CD4-positive, alpha-beta T cell (primary cell): Measurements from ENCODE around the gene BCAR3. TPM values are rescaled to one million over a fixed set of nuclear protein-coding genes. Genes with fewer than 3 reads are reported as not detected.

Source experiments
- ATAC-seq: fragments of 200-7000 bp; cut with Tn5 transposase; one replicate; pipeline ENCODE4 v1.10.0; 2022; ENCODE audit warnings: mild to moderate bottlenecking; ENCODE audit not compliant: poor library complexity
- CTCF ChIA-PET: fragments of 350-600 bp; sonication (Branson Sonifier 250); formaldehyde crosslinking; loops from one replicate; lab custom pipeline; 2021; ENCODE audit warnings: antibody characterized with exemption, inconsistent platforms; lab: Charles Lee
- POLR2A ChIA-PET: fragments of 350-600 bp; sonication (Branson Sonifier 250); formaldehyde crosslinking; loops from one replicate; lab custom pipeline; 2021; ENCODE audit warnings: antibody characterized with exemption, inconsistent platforms; lab: Charles Lee
- DNase-seq, 14 experiments: peaks; one replicate each; pipeline ENCODE4 v3.0.0-alpha.2; 2013 to 2020; ENCODE audit warnings: mixed read lengths in 2 of 14
- H3K27ac ChIP-seq, 2 donors: one replicate each; pipeline versions ENCODE4 v1.5.1 to v1.7.0; 2013; ENCODE audit warnings: low read length in 2 of 2, low read depth in 1 of 2, mild to moderate bottlenecking in 1 of 2
- H3K27me3 ChIP-seq, 2 experiments: 1 replicate in 1 of 2; 2 replicates in 1 of 2; pipeline versions ENCODE4 v1.6.1 to v1.7.0; 2013; ENCODE audit warnings: low read length in 2 of 2, control low read depth in 1 of 2, mild to moderate bottlenecking in 1 of 2, moderate library complexity in 1 of 2; ENCODE audit not compliant: insufficient read depth in 2 of 2, control insufficient read depth in 1 of 2
- H3K36me3 ChIP-seq: one replicate; pipeline ENCODE4 v1.6.1; 2013; ENCODE audit warnings: low read length, control low read depth; ENCODE audit not compliant: insufficient read depth
- H3K4me1 ChIP-seq: one replicate; pipeline ENCODE4 v1.6.1; 2013; ENCODE audit warnings: low read length, control low read depth; ENCODE audit not compliant: insufficient read depth
- H3K4me3 ChIP-seq: one replicate; pipeline ENCODE4 v1.5.1; 2013; ENCODE audit warnings: mild to moderate bottlenecking, low read length, moderate library complexity
- H3K9me3 ChIP-seq, 2 experiments: 1 replicate in 1 of 2; 2 replicates in 1 of 2; pipeline versions ENCODE4 v1.6.1 to v1.7.0; 2013; ENCODE audit warnings: low read length in 2 of 2, mild to moderate bottlenecking in 2 of 2, control low read depth in 1 of 2, moderate library complexity in 1 of 2; ENCODE audit not compliant: control insufficient read depth in 1 of 2, insufficient read depth in 1 of 2
- H3K27ac Mint-ChIP-seq: one replicate; pipeline ENCODE4 v1.8.0; 2020; ENCODE audit warnings: mixed read lengths
- H3K27me3 Mint-ChIP-seq: one replicate; pipeline ENCODE4 v1.8.0; 2021; ENCODE audit warnings: mixed read lengths
- H3K36me3 Mint-ChIP-seq: one replicate; pipeline ENCODE4 v1.8.0; 2021; ENCODE audit warnings: low read depth, mixed read lengths
- H3K4me1 Mint-ChIP-seq: one replicate; pipeline ENCODE4 v1.8.0; 2021; ENCODE audit warnings: low read depth, mixed read lengths
- H3K4me3 Mint-ChIP-seq: one replicate; pipeline ENCODE4 v1.8.0; 2020; ENCODE audit warnings: mild to moderate bottlenecking, mixed read lengths
- H3K9me3 Mint-ChIP-seq: one replicate; pipeline ENCODE4 v1.8.0; 2020; ENCODE audit warnings: mixed read lengths
- intact Hi-C, 2 experiments: fragments of 100-400 bp; cut with DNase I in 1 of 2; cut with micrococcal nuclease in 1 of 2; formaldehyde crosslinking; loops; one replicate each; pipeline versions ENCODE4 v1.15.1 to v1.9.0; 2023 to 2025; cut with DNase I, micrococcal nuclease
- total RNA-seq, 174 experiments: library from RNA in 2 of 174; stranded (reverse) in 2 of 174; gene quantifications; one replicate each; pipeline ENCODE4 v1.2.3 and lab custom pipeline; 2021 to 2026
- TF ChIP-seq, protein P1 (sequence below): fragments of 200-600 bp; IDR thresholded peaks from one replicate; pipeline ENCODE4 v1.8.0; 2022; ENCODE audit warnings: antibody characterized with exemption, mild to moderate bottlenecking

Gene BCAR3
- total RNA-seq, 2 experiments from 2014 or later: 0.47 to 0.92 TPM

DNA sequence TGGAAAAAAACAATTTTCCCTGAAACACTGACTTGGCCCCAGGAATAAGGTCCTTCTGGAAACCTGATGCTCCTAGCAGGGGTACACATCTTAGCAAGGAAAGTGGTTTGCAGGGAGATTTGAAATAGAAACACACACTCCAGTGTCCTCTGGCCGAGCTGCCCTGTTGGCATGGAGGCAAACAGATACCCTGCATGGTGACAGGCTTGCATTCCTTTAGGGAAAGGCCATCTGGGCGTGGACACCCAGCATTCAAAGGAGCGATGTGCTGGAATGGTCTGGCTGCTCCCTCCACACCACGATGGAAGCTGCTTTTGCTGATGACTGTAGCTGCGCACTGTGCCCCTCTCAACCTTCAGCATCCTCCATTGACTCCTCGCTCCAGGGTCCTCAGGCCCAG is 41.5 kb upstream of the BCAR3 start:
- no peak overlapping the region for H3K4me3 ChIP-seq
- ChIA-PET CTCF (no interaction called here), POLR2A (no interaction called here)
- H3K9me3 ChIP-seq: no peaks in the 10 kb centered on the region
- DNase-seq (no peak), ATAC-seq (no peak)
- Mint-ChIP-seq H3K4me3 (no peak overlapping the region), H3K27me3 (no peaks in the 10 kb centered on the region), H3K9me3 (no peaks in the 10 kb centered on the region), H3K27ac (no peak overlapping the region), H3K36me3 (no peaks in the 10 kb centered on the region), H3K4me1 (no peaks in the 10 kb centered on the region)
- no peaks in the 10 kb centered on the region for H3K4me1 ChIP-seq
- H3K27ac ChIP-seq: no peak overlapping the region
- TF ChIP-seq, protein P1, sequence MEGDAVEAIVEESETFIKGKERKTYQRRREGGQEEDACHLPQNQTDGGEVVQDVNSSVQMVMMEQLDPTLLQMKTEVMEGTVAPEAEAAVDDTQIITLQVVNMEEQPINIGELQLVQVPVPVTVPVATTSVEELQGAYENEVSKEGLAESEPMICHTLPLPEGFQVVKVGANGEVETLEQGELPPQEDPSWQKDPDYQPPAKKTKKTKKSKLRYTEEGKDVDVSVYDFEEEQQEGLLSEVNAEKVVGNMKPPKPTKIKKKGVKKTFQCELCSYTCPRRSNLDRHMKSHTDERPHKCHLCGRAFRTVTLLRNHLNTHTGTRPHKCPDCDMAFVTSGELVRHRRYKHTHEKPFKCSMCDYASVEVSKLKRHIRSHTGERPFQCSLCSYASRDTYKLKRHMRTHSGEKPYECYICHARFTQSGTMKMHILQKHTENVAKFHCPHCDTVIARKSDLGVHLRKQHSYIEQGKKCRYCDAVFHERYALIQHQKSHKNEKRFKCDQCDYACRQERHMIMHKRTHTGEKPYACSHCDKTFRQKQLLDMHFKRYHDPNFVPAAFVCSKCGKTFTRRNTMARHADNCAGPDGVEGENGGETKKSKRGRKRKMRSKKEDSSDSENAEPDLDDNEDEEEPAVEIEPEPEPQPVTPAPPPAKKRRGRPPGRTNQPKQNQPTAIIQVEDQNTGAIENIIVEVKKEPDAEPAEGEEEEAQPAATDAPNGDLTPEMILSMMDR: no peak
- no peaks in the 10 kb centered on the region for H3K27me3 ChIP-seq
- H3K36me3 ChIP-seq: no peaks in the 10 kb centered on the region
- intact Hi-C loops: no loop called here

DNA sequence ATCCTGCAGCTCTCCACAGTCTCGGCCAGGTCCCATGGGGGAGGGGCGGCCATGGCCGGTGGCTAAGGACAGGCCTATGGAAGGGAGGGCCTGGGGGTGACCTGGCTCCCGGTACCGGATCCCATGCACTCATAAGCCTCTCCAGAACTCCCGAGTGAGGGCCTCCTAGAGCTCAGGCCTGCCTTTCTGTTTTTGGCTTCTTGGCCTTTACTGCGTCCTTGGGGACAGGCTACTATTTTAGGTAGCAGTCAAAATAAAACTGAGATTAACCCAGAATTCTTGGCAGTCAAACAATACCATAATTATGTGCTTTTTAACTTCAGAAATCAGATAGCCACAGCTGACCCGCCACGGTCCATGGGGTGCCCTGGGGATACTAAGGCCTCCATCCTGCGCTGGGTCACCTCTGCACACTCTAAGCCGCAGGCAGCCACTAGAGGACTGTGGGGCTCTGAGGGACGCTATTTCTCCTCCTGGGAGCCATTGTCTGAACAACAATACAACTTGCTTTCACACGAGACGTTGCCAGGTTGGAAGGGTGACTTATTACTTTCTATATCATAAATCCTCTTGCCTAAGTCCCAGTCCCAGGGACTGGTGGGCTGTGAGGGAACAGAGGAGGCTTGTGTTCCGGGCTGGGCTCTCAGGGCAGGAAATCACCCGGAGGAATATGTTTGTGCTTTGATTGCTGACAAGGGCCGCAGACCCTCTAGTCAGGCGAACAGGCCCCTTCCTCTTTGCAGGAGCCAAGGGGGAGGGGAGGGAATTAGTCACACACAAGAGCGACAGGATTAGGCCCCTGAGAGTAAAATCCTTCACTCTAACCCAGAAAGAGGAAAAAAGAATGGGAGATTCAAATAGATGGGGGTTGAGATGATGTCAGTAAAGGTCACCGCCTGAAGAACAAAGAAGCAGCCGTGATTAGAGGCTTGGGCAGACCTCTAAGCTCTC is 40.7 kb upstream of the BCAR3 start:
- DNase-seq: no peak
- intact Hi-C loops: no loop called here
- no peaks in the 10 kb centered on the region for H3K4me1 ChIP-seq
- Mint-ChIP-seq H3K27ac (no peak overlapping the region), H3K4me3 (no peak overlapping the region), H3K36me3 (no peaks in the 10 kb centered on the region), H3K9me3 (no peaks in the 10 kb centered on the region), H3K4me1 (no peaks in the 10 kb centered on the region), H3K27me3 (no peaks in the 10 kb centered on the region)
- H3K36me3 ChIP-seq: no peaks in the 10 kb centered on the region
- ATAC-seq: no peak
- no peak overlapping the region for H3K4me3 ChIP-seq
- TF ChIP-seq, protein P1: no peak
- ChIA-PET CTCF (no interaction called here), POLR2A (no interaction called here)
- H3K27me3 ChIP-seq: no peaks in the 10 kb centered on the region
- no peak overlapping the region for H3K27ac ChIP-seq
- H3K9me3 ChIP-seq: peaks cover 0 to 1% of the 10 kb centered on the region in 2 experiments

DNA sequence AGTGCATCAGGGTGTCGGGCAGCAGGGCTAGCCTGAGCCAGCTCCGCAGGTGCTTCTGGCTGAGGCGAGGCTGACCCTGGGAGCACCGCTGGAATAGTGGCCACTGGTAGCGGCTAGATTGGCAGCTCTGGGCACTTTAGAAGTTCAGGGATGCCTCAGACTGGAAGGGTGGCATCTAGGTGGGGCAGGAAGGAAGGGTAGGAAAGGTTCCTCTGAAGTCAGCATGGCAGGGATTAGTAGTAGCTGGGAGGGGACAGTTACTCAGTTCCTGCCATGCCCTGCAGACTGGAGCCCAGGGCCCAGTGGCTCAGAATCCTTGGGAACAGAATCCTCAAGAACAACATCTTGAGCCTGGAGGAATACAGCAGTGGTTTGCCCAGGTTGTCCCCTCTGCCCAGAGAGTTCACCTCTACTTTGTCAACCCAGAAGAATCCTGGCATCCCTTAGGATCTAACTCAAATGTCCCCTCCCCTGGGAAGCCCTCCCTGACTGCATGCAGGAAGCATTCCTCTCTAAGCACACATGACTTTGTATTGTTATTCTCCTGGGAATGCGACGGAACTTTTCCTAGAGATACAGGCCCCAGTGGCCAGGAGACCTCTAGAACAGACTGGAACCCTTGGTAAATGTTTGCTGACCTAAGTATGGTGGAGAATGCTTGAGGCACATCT is 39.5 kb upstream of the BCAR3 start:
- TF ChIP-seq, protein P1: no peak
- H3K36me3 Mint-ChIP-seq: no peaks in the 10 kb centered on the region
- no peak overlapping the region for H3K4me3 Mint-ChIP-seq
- ATAC-seq (no peak), DNase-seq (no peak)
- H3K4me1 ChIP-seq: no peaks in the 10 kb centered on the region
- H3K27me3 ChIP-seq: no peaks in the 10 kb centered on the region
- peaks cover 0 to 6% of the 10 kb centered on the region in 2 experiments for H3K9me3 ChIP-seq
- no peaks in the 10 kb centered on the region for H3K9me3 Mint-ChIP-seq
- H3K4me3 ChIP-seq: no peak overlapping the region
- H3K36me3 ChIP-seq: no peaks in the 10 kb centered on the region
- intact Hi-C loops: no loop called here
- H3K27ac Mint-ChIP-seq: no peak overlapping the region
- peaks cover 12% of the 10 kb centered on the region for H3K4me1 Mint-ChIP-seq
- ChIA-PET POLR2A (no interaction called here), CTCF (no interaction called here)
- H3K27ac ChIP-seq: no peak overlapping the region
- no peaks in the 10 kb centered on the region for H3K27me3 Mint-ChIP-seq
